B cell (primary cell): ENCODE results near the gene EIF4G1.

Experiments
- CTCF ChIP-seq: fragments of 200-600 bp; IDR thresholded peaks from one replicate; pipeline ENCODE4 v1.8.0; 2022; ENCODE audit warnings: antibody characterized with exemption, mild to moderate bottlenecking
- EZH2 ChIP-seq: IDR thresholded peaks from 2 replicates; pipeline ENCODE4 v1.6.1; 2012; ENCODE audit warnings: borderline replicate concordance, low read depth, mild to moderate bottlenecking, moderate library complexity, low read length; ENCODE audit not compliant: insufficient read depth, poor library complexity, severe bottlenecking

GRCh38 chr3:184300378-184300720 lies 14.1 kb upstream of the EIF4G1 start:
- no peak for TF ChIP-seq CTCF
- no peak for TF ChIP-seq EZH2
